Keratinocyte (primary cell): ENCODE results near the gene CREG1.
"Not testable (repeated sequence)": the region's sequence is repeated elsewhere in the genome, so short reads cannot be mapped to it uniquely, and the experiment has no call there.

Experiments
- CTCF ChIP-seq, 3 experiments: IDR thresholded peaks in 1 of 3; conservative IDR thresholded peaks in 1 of 3; optimal IDR thresholded peaks in 1 of 3; 2 replicates in 2 of 3; 3 replicates in 1 of 3; pipeline versions ENCODE3 to v1.5.1; 2011; ENCODE audit warnings: low read length in 3 of 3, mild to moderate bottlenecking in 3 of 3, moderate library complexity in 2 of 3, control low read depth in 1 of 3, inconsistent platforms in 1 of 3; ENCODE audit not compliant: insufficient read depth in 2 of 3; ENCODE audit errors: extremely low read depth in 1 of 3
- EZH2 ChIP-seq: IDR thresholded peaks from one replicate; pipeline ENCODE4 v1.6.1; 2012; ENCODE audit warnings: inconsistent platforms, mild to moderate bottlenecking, low read length, moderate library complexity

GRCh38 chr1:167555072-167555471 lies 1.5 kb upstream of the CREG1 start:
- not testable (repeated sequence) for TF ChIP-seq EZH2; CTCF (optimal IDR thresholded peaks at IDR 0.05 in 1 of 3, IDR thresholded peaks at IDR 0.05 in 1 of 3, conservative IDR thresholded peaks at IDR 0.05 in 1 of 3; ENCODE audit: extremely low read depth in 1 of 3, insufficient read depth in 2 of 3, low read length in 3 of 3)
